GM10847 (cell line): ENCODE measurements around the gene HHATL.

ENCODE experiments used
- POLR2A ChIP-seq: IDR thresholded peaks from 2 replicates; pipeline ENCODE4 v1.6.1; 2011; ENCODE audit not compliant: insufficient read length; ENCODE audit errors: extremely low read depth

HHATL gene

GRCh38 chr3:42702066-42702951 is at the start of gene HHATL:
TSS of gene HHATL (minus strand) at chr3:42702798. CDS start at chr3:42700826, 1,972 bp downstream.
- no peak for TF ChIP-seq POLR2A

GRCh38 chr3:42751609-42752008 is 49.0 kb upstream of the HHATL start:
- no peak for TF ChIP-seq POLR2A

DNA sequence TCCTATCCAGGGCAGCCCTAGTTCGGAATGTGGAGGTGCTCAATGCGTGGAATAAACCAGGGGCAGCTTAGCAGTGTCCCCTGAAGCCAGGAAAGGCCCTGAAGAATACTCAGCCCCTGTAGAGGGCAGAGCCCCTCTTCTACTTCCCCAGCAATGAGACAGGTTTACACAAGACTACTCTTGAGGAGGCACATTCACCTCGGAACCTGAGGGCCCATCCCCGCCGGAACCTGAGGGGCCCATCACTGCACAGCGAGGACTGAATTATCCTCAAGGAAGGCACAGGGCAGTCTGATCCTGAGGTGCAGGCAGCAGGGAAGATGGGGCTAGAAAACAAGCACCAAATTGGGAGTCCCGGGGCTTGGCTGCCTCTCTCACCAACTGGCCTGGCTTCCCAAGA is 48.2 kb upstream of the HHATL start:
- TF ChIP-seq POLR2A, result no peak

- no peak for TF ChIP-seq POLR2A
These were observed 47.2 kb upstream of the HHATL start for GRCh38 chr3:42749753-42750231.

- TF ChIP-seq POLR2A, result no peak
These were observed 46.6 kb upstream of the HHATL start for GRCh38 chr3:42749025-42749752.

DNA sequence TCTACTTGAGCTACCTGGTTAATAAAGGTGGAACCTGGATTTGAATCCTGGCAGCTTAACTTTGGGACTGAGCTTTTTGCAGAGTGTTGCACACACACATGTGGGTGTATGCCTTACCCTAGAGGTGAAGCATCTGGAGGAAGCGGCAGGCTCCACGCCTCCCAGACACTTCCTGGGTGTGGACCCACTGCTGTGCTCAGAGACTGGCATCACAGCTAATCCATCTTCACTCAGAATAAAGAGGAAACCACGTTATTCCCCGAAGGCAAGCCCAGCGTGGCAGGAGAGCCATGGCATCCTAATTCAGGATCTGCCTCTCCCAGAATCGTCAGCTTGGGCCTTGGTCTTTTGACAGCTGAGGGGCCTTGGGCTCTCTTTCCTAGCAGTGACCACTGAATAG is 45.0 kb upstream of the HHATL start:
- no peak for TF ChIP-seq POLR2A

- TF ChIP-seq POLR2A, result no peak
These were observed 44.2 kb upstream of the HHATL start for GRCh38 chr3:42746455-42747450.

DNA sequence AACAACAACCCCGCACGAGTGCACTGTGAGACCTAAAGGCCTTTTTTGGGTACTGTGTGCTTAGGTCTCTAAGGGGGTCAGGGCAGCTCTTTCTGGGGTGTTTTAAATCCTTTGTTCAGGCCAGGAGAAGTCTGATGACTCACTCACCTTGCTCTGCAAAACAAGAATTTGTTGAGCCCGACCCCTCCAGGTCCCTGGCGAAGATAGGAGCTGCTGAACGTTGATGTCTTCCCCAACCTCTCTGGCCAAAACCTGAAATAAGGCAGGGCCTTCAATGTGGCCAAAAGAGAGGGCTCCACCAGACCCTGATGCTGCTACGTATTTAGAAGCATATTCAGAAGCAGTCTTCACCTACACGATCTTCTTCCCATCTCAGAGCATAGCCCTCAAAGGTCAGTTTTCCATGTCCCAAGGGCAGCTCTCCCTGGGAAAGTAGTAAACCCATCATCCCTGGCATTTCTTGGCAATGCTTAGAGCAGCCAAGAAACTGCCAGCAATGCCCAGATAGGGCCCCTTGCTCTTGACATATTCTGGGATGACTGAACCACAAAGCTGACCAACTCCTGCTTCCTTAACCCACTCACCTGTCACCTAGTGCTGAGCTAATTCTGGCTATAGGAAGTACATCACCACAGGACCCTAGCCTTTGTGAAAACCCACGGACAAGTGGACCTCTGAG is 43.3 kb upstream of the HHATL start:
- TF ChIP-seq POLR2A, result no peak

DNA sequence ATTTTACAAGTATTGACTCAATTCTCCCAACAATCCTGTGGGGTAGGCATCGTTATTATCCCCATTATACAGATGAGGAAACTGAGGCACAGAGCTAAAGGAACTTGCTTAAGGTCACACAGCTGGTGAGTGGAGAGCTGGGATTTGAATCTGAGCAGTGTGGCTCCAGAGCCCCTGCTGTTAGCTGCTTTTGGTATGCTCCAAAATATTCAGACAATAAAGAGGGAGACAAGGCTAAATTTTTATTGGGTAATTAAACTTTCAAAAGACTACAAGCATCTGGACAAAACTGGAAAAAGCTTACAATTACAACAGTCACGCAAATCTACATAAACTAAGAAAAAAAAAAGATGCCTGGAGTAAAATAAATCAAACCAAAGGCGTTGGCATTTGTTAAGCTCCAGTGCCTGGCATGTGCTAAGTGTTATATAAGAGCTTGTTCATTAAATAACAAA is 42.7 kb upstream of the HHATL start:
- TF ChIP-seq POLR2A, result no peak

DNA sequence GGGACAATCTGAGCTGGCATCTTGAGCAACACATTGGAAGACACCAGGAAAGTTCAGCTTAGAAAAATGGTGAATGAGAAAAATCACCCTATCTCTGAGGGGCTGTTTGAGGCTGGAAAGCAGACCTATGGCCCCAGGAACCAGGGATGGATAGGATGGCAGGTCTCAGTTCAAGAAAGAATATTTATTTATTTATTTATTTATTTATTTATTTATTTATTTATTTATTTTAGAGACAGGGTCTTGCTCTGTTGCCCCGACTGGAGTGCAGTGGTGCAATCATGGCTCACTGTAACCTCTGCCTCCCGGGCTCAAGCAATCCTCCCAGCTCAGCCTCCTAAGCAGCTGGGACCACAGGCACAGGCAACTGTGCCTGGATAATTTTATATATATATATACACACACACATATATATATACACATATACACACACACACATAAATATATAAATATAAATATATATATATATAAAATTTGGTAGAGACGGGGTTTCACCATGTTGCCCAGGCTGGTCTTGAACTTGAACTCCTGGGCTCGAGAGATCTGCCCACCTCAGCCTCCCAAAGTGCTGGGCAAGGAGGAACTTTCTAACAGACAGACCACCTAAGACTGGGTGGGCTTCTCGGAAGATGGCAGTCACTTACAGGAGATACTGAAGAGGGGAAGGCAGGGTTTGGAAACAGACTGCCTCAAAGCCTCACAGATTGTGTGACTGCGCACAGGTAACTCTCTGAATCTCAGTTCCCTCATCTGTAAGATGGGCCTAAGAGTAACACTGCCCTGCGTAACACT is 40.8 kb upstream of the HHATL start:
- no peak for TF ChIP-seq POLR2A

GRCh38 chr3:42742688-42743087 is 40.1 kb upstream of the HHATL start:
- no peak for TF ChIP-seq POLR2A

- TF ChIP-seq POLR2A, result no peak
These were observed 39.7 kb upstream of the HHATL start for GRCh38 chr3:42742259-42742658.

- TF ChIP-seq POLR2A, result no peak
These were observed 39.2 kb upstream of the HHATL start for GRCh38 chr3:42741796-42742195.
